ENCODE measurements around the gene NAT16.

Gene NAT16

GRCh38 chr7:101128040-101128834 is 51.9 kb downstream of the NAT16 start:
- Mint-ChIP-seq H3K27ac (peak overlapping the region in 1 of 3 experiments; percentile 90), H3K4me3 (peak overlapping the region in 1 of 3 experiments; percentile 15), H3K36me3 (ENCODE audit: low read depth) (no peaks in the 10 kb centered on the region), H3K9me3 (no peaks in the 10 kb centered on the region), H3K27me3 (ENCODE audit: low read depth) (peaks cover 26% of the 10 kb centered on the region), H3K4me1 (peaks cover 31% of the 10 kb centered on the region)
- TF ChIP-seq CTCF (IDR thresholded peaks at IDR 0.05; ENCODE audit: unreplicated experiment in 3 of 3), result no peak

GRCh38 chr7:101127460-101128039 is 52.5 kb downstream of the NAT16 start:
- no peak for TF ChIP-seq CTCF (IDR thresholded peaks at IDR 0.05; ENCODE audit: unreplicated experiment in 3 of 3)
- H3K27me3 Mint-ChIP-seq (ENCODE audit: low read depth), result peaks cover 28% of the 10 kb centered on the region
- H3K4me1 Mint-ChIP-seq, result peaks cover 36% of the 10 kb centered on the region
- no peaks in the 10 kb centered on the region for H3K36me3 Mint-ChIP-seq (ENCODE audit: low read depth)
- H3K27ac Mint-ChIP-seq, result peak overlapping the region; percentile 49 to 90 (median 90)
- peak overlapping the region; percentile 63 to 80 (median 78) for H3K4me3 Mint-ChIP-seq
- H3K9me3 Mint-ChIP-seq, result no peaks in the 10 kb centered on the region

GRCh38 chr7:101126651-101127459 is 53.2 kb downstream of the NAT16 start, which contains the start of gene SERPINE1:
SERPINE1 (plus strand) TSS chr7:101127104; CDS start chr7:101128394, 1,290 bp downstream.
- Mint-ChIP-seq H3K27me3 (ENCODE audit: low read depth) (peaks cover 23% of the 10 kb centered on the region), H3K36me3 (ENCODE audit: low read depth) (no peaks in the 10 kb centered on the region), H3K4me3 (peak within 1 kb of the TSS; percentile 63 to 80 (median 78)), H3K9me3 (no peaks in the 10 kb centered on the region), H3K27ac (peak within 1 kb of the TSS; percentile 49 to 90 (median 90)), H3K4me1 (peaks cover 43% of the 10 kb centered on the region)
- peak in 1 of 3 experiments; percentile 15 for TF ChIP-seq CTCF (IDR thresholded peaks at IDR 0.05; ENCODE audit: unreplicated experiment in 3 of 3)

GRCh38 chr7:101125989-101126650 is 54.0 kb downstream of the NAT16 start:
- Mint-ChIP-seq H3K27me3 (ENCODE audit: low read depth) (peaks cover 20% of the 10 kb centered on the region), H3K36me3 (ENCODE audit: low read depth) (no peaks in the 10 kb centered on the region), H3K9me3 (no peaks in the 10 kb centered on the region), H3K4me3 (peak overlapping the region in 2 of 3 experiments; percentile 8 to 80), H3K4me1 (peaks cover 44% of the 10 kb centered on the region), H3K27ac (peak overlapping the region; percentile 49 to 90 (median 90))
- TF ChIP-seq CTCF (IDR thresholded peaks at IDR 0.05; ENCODE audit: unreplicated experiment in 3 of 3), result no peak

GRCh38 chr7:101124376-101125056 is 55.6 kb downstream of the NAT16 start:
- H3K36me3 Mint-ChIP-seq (ENCODE audit: low read depth), result no peaks in the 10 kb centered on the region
- peaks cover 52% of the 10 kb centered on the region for H3K4me1 Mint-ChIP-seq
- H3K9me3 Mint-ChIP-seq, result no peaks in the 10 kb centered on the region
- peak overlapping the region; percentile 29 to 90 (median 87) for H3K27ac Mint-ChIP-seq
- TF ChIP-seq CTCF (IDR thresholded peaks at IDR 0.05; ENCODE audit: unreplicated experiment in 3 of 3), result no peak
- peaks cover 15% of the 10 kb centered on the region for H3K27me3 Mint-ChIP-seq (ENCODE audit: low read depth)
- peak overlapping the region in 1 of 3 experiments; percentile 53 for H3K4me3 Mint-ChIP-seq

All from nephron (organoid).